HUES6 (cell line): Measurements from ENCODE around the gene CDKAL1.
"Not testable (repeated sequence)": the region's sequence is repeated elsewhere in the genome, so short reads cannot be mapped to it uniquely, and the experiment has no call there.

ENCODE experiments used
- H3K27ac ChIP-seq: 2 replicates; pipeline ENCODE4 v1.7.0; 2013; ENCODE audit warnings: low read depth, mild to moderate bottlenecking, low read length, inconsistent platforms
- H3K27me3 ChIP-seq: 2 replicates; pipeline ENCODE4 v1.6.1; 2013; ENCODE audit warnings: low read length; ENCODE audit not compliant: control insufficient read depth, insufficient read depth
- H3K36me3 ChIP-seq: 2 replicates; pipeline ENCODE4 v1.6.1; 2013; ENCODE audit warnings: low read length; ENCODE audit not compliant: control insufficient read depth, insufficient read depth
- H3K4me1 ChIP-seq: 2 replicates; pipeline ENCODE4 v1.6.1; 2013; ENCODE audit warnings: low read length; ENCODE audit not compliant: control insufficient read depth, insufficient read depth
- H3K4me3 ChIP-seq: 2 replicates; pipeline ENCODE4 v1.5.1; 2013; ENCODE audit warnings: low read depth, low read length
- H3K9ac ChIP-seq: one replicate; pipeline ENCODE4 v1.6.1; 2013; ENCODE audit warnings: mild to moderate bottlenecking, low read length
- H3K9me3 ChIP-seq: 2 replicates; pipeline ENCODE4 v1.6.1; 2013; ENCODE audit warnings: low read depth, low read length; ENCODE audit not compliant: control insufficient read depth, insufficient read depth

Gene CDKAL1

DNA sequence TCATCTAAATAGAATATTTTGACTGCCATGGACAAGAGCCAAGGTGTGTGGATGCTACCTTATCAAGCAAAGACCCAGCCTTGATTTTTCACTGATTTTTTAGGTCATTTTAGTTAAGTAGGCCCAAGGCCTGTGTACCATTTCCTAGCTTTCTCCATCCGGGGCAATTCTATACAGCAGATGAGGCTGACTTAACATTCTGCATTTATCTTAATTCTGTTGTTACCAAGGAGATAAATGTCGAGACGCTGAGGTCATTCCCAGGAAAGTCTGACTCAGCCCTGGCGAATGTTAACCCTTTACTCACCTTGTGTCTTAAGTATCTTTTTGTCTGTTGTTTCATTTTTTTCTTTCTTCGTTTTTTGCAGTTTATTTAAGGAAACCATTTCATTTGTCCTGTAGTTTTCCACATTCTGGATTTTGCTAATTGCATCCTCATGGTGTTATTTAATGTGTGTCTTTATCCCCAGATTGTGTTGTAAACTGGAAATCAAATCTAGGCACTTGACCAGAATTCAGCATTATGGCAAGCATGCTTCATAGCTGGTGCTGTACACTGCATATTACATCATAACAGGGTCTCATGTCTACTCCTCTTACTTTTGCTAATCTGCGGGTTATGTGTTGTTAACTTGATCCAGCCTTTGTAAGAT lies 277.0 kb downstream of the CDKAL1 start:
- peak overlapping the region; percentile 15; the same call in 1 of the 2 replicates for H3K4me3 ChIP-seq
- H3K9me3 ChIP-seq, result peaks cover 6% of the 10 kb centered on the region
- H3K27me3 ChIP-seq, result no peaks in the 10 kb centered on the region
- H3K9ac ChIP-seq, result peak overlapping the region; percentile 46
- peak overlapping the region; percentile 90 for H3K27ac ChIP-seq
- H3K36me3 ChIP-seq, result no peaks in the 10 kb centered on the region
- peaks cover 38% of the 10 kb centered on the region for H3K4me1 ChIP-seq

- H3K27ac ChIP-seq, result no peak overlapping the region
- H3K9ac ChIP-seq, result no peak overlapping the region
Observed at GRCh38 chr6:20812776-20813175, 278.5 kb downstream of the CDKAL1 start.

GRCh38 chr6:20814494-20814893 lies 280.2 kb downstream of the CDKAL1 start:
- Histone ChIP-seq H3K27me3 (no peaks in the 10 kb centered on the region), H3K36me3 (no peaks in the 10 kb centered on the region), H3K9me3 (no peaks in the 10 kb centered on the region), H3K27ac (no peak overlapping the region), H3K4me1 (peaks cover 33% of the 10 kb centered on the region), H3K4me3 (no peak overlapping the region), H3K9ac (no peak overlapping the region)

More at GRCh38 chr6:20812776-20813175, 278.5 kb downstream of the CDKAL1 start:
- no peak overlapping the region for H3K4me3 ChIP-seq
- H3K36me3 ChIP-seq, result no peaks in the 10 kb centered on the region
- H3K27me3 ChIP-seq, result no peaks in the 10 kb centered on the region
- H3K4me1 ChIP-seq, result peaks cover 42% of the 10 kb centered on the region
- H3K9me3 ChIP-seq, result no peaks in the 10 kb centered on the region

DNA sequence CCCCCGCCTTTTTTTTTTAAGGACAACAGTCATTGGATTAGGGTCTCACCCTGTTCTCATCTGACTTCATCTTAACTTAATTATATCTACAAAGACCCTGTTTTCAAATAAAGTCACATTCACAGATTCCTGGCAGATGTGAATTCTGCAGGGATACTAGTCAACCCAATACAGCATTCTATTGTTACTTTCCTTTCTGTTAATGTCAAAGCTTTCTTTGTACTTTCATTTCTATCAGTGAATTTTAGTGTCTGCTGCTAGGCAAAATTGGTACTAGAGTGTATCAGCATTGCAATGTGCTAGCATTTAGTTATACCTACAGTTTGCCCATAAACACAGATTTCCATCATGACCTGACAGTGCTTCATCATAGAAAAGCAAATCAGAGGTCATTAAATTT lies 281.9 kb downstream of the CDKAL1 start:
- no peak overlapping the region for H3K27ac ChIP-seq
- H3K9me3 ChIP-seq, result no peaks in the 10 kb centered on the region
- H3K4me3 ChIP-seq, result no peak overlapping the region
- no peaks in the 10 kb centered on the region for H3K27me3 ChIP-seq
- no peaks in the 10 kb centered on the region for H3K36me3 ChIP-seq
- peaks cover 18% of the 10 kb centered on the region for H3K4me1 ChIP-seq
- no peak overlapping the region for H3K9ac ChIP-seq

- Histone ChIP-seq H3K9me3 (no peaks in the 10 kb centered on the region), H3K27ac (no peak overlapping the region), H3K36me3 (no peaks in the 10 kb centered on the region), H3K4me1 (peaks cover 7% of the 10 kb centered on the region; the same call in 1 of the 2 replicates), H3K4me3 (no peak overlapping the region), H3K27me3 (no peaks in the 10 kb centered on the region), H3K9ac (no peak overlapping the region)
Observed at GRCh38 chr6:20817806-20818320, 283.6 kb downstream of the CDKAL1 start.

- H3K27ac ChIP-seq, result no peak overlapping the region
- no peaks in the 10 kb centered on the region for H3K9me3 ChIP-seq
- H3K4me1 ChIP-seq, result peaks cover 7% of the 10 kb centered on the region; the same call in 1 of the 2 replicates
- no peaks in the 10 kb centered on the region for H3K27me3 ChIP-seq
- no peak overlapping the region for H3K4me3 ChIP-seq
- H3K9ac ChIP-seq, result no peak overlapping the region
- no peaks in the 10 kb centered on the region for H3K36me3 ChIP-seq
Observed at GRCh38 chr6:20819774-20820400, 285.6 kb downstream of the CDKAL1 start.

GRCh38 chr6:20826378-20826777 lies 292.1 kb downstream of the CDKAL1 start:
- H3K4me3 ChIP-seq, result no peak overlapping the region
- H3K9ac ChIP-seq, result no peak overlapping the region
- H3K4me1 ChIP-seq, result no peaks in the 10 kb centered on the region
- no peak overlapping the region for H3K27ac ChIP-seq
- H3K27me3 ChIP-seq, result no peaks in the 10 kb centered on the region
- H3K9me3 ChIP-seq, result no peaks in the 10 kb centered on the region
- no peaks in the 10 kb centered on the region for H3K36me3 ChIP-seq

GRCh38 chr6:20827798-20828197 lies 293.5 kb downstream of the CDKAL1 start:
- no peaks in the 10 kb centered on the region for H3K27me3 ChIP-seq
- no peaks in the 10 kb centered on the region for H3K9me3 ChIP-seq
- no peak overlapping the region for H3K4me3 ChIP-seq
- no peaks in the 10 kb centered on the region for H3K4me1 ChIP-seq
- no peaks in the 10 kb centered on the region for H3K36me3 ChIP-seq
- H3K9ac ChIP-seq, result no peak overlapping the region
- no peak overlapping the region for H3K27ac ChIP-seq

- Histone ChIP-seq H3K27me3 (no peaks in the 10 kb centered on the region), H3K9ac (no peak overlapping the region), H3K36me3 (no peaks in the 10 kb centered on the region), H3K4me1 (peaks cover 14% of the 10 kb centered on the region), H3K27ac (no peak overlapping the region), H3K9me3 (no peaks in the 10 kb centered on the region), H3K4me3 (no peak overlapping the region)
Observed at GRCh38 chr6:20830576-20830975, 296.3 kb downstream of the CDKAL1 start.

DNA sequence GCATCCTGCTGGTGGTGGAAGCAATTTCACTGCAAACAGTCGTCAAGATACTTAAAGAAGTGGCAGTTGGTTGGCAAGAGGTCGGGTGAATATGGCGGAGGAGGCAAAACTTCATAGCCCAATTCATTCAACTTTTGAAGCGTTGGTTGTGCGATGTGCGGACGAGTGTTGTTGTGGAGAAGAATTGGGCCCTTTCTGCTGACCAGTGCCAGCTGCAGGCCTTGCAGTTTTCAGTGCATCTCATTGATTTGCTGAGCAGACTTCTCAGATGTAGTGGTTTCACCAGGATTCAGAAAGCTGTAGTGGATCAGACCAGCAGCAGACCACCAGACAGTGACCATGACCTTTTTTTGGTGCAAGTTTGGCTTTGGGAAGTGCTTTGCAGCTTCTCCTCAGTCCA lies 297.0 kb downstream of the CDKAL1 start:
- H3K27ac ChIP-seq, H3K27me3 ChIP-seq, H3K9ac ChIP-seq, H3K36me3 ChIP-seq, H3K9me3 ChIP-seq, H3K4me3 ChIP-seq: not testable (repeated sequence)
- peaks cover 14% of the 10 kb centered on the region for H3K4me1 ChIP-seq

DNA sequence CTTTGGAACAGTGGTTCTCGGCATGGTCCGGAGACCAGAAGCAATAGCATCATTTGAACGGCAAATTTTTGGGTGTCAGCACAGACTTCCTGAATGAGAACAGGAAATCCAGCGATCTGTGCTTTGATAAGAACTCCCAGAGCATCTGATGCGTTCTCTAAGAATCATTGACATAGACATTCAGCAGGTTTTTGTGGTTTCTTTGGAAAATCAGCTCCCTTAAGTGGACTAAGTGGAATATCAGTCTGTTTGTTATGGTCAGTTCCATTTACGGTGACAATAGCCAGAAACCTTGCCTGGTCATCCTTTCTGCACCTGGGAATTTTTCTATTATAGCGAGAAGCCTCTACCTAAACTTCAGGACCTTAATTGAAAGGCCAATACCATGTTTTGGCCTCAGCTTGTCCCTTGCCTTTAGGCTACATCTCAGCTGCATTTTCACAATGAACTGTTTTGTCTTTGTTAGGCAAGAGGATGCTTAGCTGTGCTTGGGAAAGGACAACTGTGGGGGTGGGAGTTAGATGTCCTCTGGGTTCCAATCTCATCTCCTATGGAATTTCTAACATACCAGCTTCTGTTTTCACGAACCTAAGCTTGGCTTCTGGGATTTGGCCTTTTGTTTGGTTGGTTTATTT lies 299.7 kb downstream of the CDKAL1 start:
- no peak overlapping the region for H3K27ac ChIP-seq
- peaks cover 14% of the 10 kb centered on the region for H3K4me1 ChIP-seq
- H3K4me3 ChIP-seq, result no peak overlapping the region
- no peaks in the 10 kb centered on the region for H3K27me3 ChIP-seq
- H3K36me3 ChIP-seq, result no peaks in the 10 kb centered on the region
- H3K9me3 ChIP-seq, result no peaks in the 10 kb centered on the region
- H3K9ac ChIP-seq, result no peak overlapping the region
